Mammary epithelial cell (primary cell): ENCODE results near the gene OAT.

Source experiments
- CTCF ChIP-seq, 2 donors: IDR thresholded peaks in 1 of 2; conservative IDR thresholded peaks in 1 of 2; 2 replicates each; pipeline ENCODE4 v1.5.1; 2011 to 2012; ENCODE audit warnings: inconsistent platforms in 2 of 2, low read length in 2 of 2, mild to moderate bottlenecking in 2 of 2, control low read depth in 1 of 2, low read depth in 1 of 2; ENCODE audit not compliant: insufficient read depth in 1 of 2; ENCODE audit errors: extremely low read depth in 1 of 2
- EZH2 ChIP-seq: IDR thresholded peaks from 2 replicates; pipeline ENCODE4 v1.6.1; 2012; ENCODE audit warnings: low read length, inconsistent platforms, borderline replicate concordance

DNA sequence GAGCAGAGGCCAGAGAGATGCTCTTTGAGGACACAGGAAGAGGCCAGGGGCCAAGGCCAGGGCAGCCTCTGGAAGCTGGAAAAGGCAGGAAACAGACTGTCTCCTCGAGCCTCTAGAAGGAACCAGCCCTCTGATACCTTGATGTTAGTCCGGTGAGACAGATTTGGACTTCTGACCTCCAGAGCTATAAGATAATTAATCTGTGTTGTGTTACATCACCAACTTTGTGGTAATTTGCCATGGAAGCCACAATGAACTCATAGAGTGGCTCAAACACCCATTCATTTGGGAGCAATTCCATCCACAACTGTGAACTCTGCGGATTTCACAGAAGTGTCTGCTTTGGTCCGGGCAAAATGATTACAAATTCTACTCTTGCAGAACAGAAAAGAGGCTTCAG is 48.7 kb downstream of the OAT start:
- TF ChIP-seq CTCF (conservative IDR thresholded peaks at IDR 0.05 in 1 of 2, IDR thresholded peaks at IDR 0.05 in 1 of 2; ENCODE audit: extremely low read depth in 1 of 2, insufficient read depth in 1 of 2, low read depth in 1 of 2, low read length in 2 of 2) = no peak
- TF ChIP-seq EZH2 = no peak
